ENCODE data around the gene TRPM8. TPM values are rescaled to one million over a fixed set of nuclear protein-coding genes. Genes with fewer than 3 reads are reported as not detected.

Gene TRPM8
- total RNA-seq, 1 donor from 2014 or later, result not detected

GRCh38 chr2:234001380-234002160 lies 84.4 kb downstream of the TRPM8 start:
- Histone ChIP-seq H3K27ac (no peak overlapping the region), H3K27me3 (no peaks in the 10 kb centered on the region), H3K4me1 (peaks cover 8% of the 10 kb centered on the region), H3K9me3 (no peaks in the 10 kb centered on the region), H3K4me3 (no peak overlapping the region), H3K36me3 (no peaks in the 10 kb centered on the region)
- no peak for DNase-seq (ENCODE audit: extremely low spot score in 2 of 2)
- intact Hi-C loops (cut with DNase I), result no loop called here
- TF ChIP-seq POLR2AphosphoS5 (IDR thresholded peaks at IDR 0.05; ENCODE audit: insufficient read depth in 1 of 2, low read depth in 1 of 2) (no peak), CTCF (IDR thresholded peaks at IDR 0.05) (no peak), POLR2A (IDR thresholded peaks at IDR 0.05) (no peak)

- DNase-seq (ENCODE audit: extremely low spot score in 2 of 2), result no peak
- no peaks in the 10 kb centered on the region for H3K27me3 ChIP-seq
- no peaks in the 10 kb centered on the region for H3K9me3 ChIP-seq
- H3K27ac ChIP-seq, result no peak overlapping the region
- no peak overlapping the region for H3K4me3 ChIP-seq
- H3K36me3 ChIP-seq, result no peaks in the 10 kb centered on the region
- peaks cover 8% of the 10 kb centered on the region for H3K4me1 ChIP-seq
- intact Hi-C loops (cut with DNase I), result no loop called here
- TF ChIP-seq POLR2A (IDR thresholded peaks at IDR 0.05) (no peak), POLR2AphosphoS5 (IDR thresholded peaks at IDR 0.05; ENCODE audit: insufficient read depth in 1 of 2, low read depth in 1 of 2) (no peak), CTCF (IDR thresholded peaks at IDR 0.05) (no peak)
Measured at GRCh38 chr2:234002281-234002680, 85.1 kb downstream of the TRPM8 start.

GRCh38 chr2:234003972-234004617 lies 86.9 kb downstream of the TRPM8 start:
- no peak for DNase-seq (ENCODE audit: extremely low spot score in 2 of 2)
- intact Hi-C loops (cut with DNase I), result no loop called here
- no peaks in the 10 kb centered on the region for H3K36me3 ChIP-seq
- no peaks in the 10 kb centered on the region for H3K9me3 ChIP-seq
- peaks cover 8% of the 10 kb centered on the region for H3K4me1 ChIP-seq
- no peak for TF ChIP-seq POLR2A (IDR thresholded peaks at IDR 0.05)
- TF ChIP-seq CTCF (IDR thresholded peaks at IDR 0.05), result no peak
- TF ChIP-seq POLR2AphosphoS5 (IDR thresholded peaks at IDR 0.05; ENCODE audit: insufficient read depth in 1 of 2, low read depth in 1 of 2), result no peak
- H3K27me3 ChIP-seq, result no peaks in the 10 kb centered on the region
- H3K4me3 ChIP-seq, result no peak overlapping the region
- no peak overlapping the region for H3K27ac ChIP-seq

GRCh38 chr2:234005126-234005525 lies 88.0 kb downstream of the TRPM8 start:
- DNase-seq (ENCODE audit: extremely low spot score in 2 of 2), result no peak
- H3K9me3 ChIP-seq, result no peaks in the 10 kb centered on the region
- H3K36me3 ChIP-seq, result no peaks in the 10 kb centered on the region
- peaks cover 8% of the 10 kb centered on the region for H3K4me1 ChIP-seq
- TF ChIP-seq POLR2A (IDR thresholded peaks at IDR 0.05) (no peak), CTCF (IDR thresholded peaks at IDR 0.05) (no peak), POLR2AphosphoS5 (IDR thresholded peaks at IDR 0.05; ENCODE audit: insufficient read depth in 1 of 2, low read depth in 1 of 2) (no peak)
- no peaks in the 10 kb centered on the region for H3K27me3 ChIP-seq
- H3K27ac ChIP-seq, result no peak overlapping the region
- no peak overlapping the region for H3K4me3 ChIP-seq
- intact Hi-C loops (cut with DNase I), result no loop called here

GRCh38 chr2:234006501-234006900 lies 89.3 kb downstream of the TRPM8 start:
- Histone ChIP-seq H3K27me3 (no peaks in the 10 kb centered on the region), H3K27ac (no peak overlapping the region), H3K36me3 (no peaks in the 10 kb centered on the region), H3K4me1 (peaks cover 8% of the 10 kb centered on the region), H3K4me3 (no peak overlapping the region), H3K9me3 (no peaks in the 10 kb centered on the region)
- no peak for DNase-seq (ENCODE audit: extremely low spot score in 2 of 2)
- intact Hi-C loops (cut with DNase I), result no loop called here
- TF ChIP-seq CTCF (IDR thresholded peaks at IDR 0.05), result no peak
- no peak for TF ChIP-seq POLR2AphosphoS5 (IDR thresholded peaks at IDR 0.05; ENCODE audit: insufficient read depth in 1 of 2, low read depth in 1 of 2)
- no peak for TF ChIP-seq POLR2A (IDR thresholded peaks at IDR 0.05)
